A549 (cell line): Measurements from ENCODE around the gene BIN1. TPM values are rescaled to one million over a fixed set of nuclear protein-coding genes. Genes with fewer than 3 reads are reported as not detected.

Experiments
- ATAC-seq, 2 experiments: fragments of 200-7000 bp in 1 of 2; fragments of >200 bp in 1 of 2; cut with Nextera tagmentation in 1 of 2; cut with Tn5 transposase in 1 of 2; 3 replicates each; pipeline versions ENCODE4 v1.8.0 to v1.9.1; 2018 to 2020; ENCODE audit warnings: mild to moderate bottlenecking in 1 of 2, moderate library complexity in 1 of 2
- CTCF ChIA-PET: fragments of 300-600 bp; sonication (Branson Sonifier 250); formaldehyde crosslinking; extraction: SDS; loops from one replicate; lab custom pipeline; 2021; ENCODE audit warnings: antibody characterized with exemption, inconsistent platforms; lab: Yijun Ruan, JAX
- POLR2A ChIA-PET: fragments of 350-600 bp; formaldehyde crosslinking; extraction: SDS; loops from one replicate; lab custom pipeline; 2021; ENCODE audit warnings: antibody characterized with exemption, inconsistent platforms; lab: Yijun Ruan, JAX
- DNase-seq, 2 experiments: peaks; one replicate each; pipeline versions ENCODE4 v3.0.0 to v3.0.0-alpha.2; 2011 to 2016; ENCODE audit warnings: low read depth in 1 of 2, low spot score in 1 of 2
- FAIRE-seq: peaks from 2 replicates; lab custom pipeline; 2011; peaks lifted over from hg19 to GRCh38; lab: Jason Lieb, UNC
- H3K27ac ChIP-seq, 2 experiments: fragments of >200 bp; sonication (Bioruptor Twin); formaldehyde crosslinking; 3 replicates each; pipeline ENCODE4 v1.5.1; 2016 to 2017
- H3K4me1 ChIP-seq: fragments of >200 bp; sonication (Bioruptor Twin); formaldehyde crosslinking; 3 replicates; pipeline ENCODE4 v1.6.1; 2016
- H3K4me2 ChIP-seq: fragments of >200 bp; sonication (Bioruptor Twin); formaldehyde crosslinking; 3 replicates; pipeline ENCODE4 v1.6.1; 2016
- H3K4me3 ChIP-seq: fragments of >200 bp; sonication (Bioruptor Twin); formaldehyde crosslinking; 3 replicates; pipeline ENCODE4 v1.5.1; 2016
- H3K9me3 ChIP-seq: fragments of >200 bp; sonication (Bioruptor Twin); formaldehyde crosslinking; 3 replicates; pipeline ENCODE4 v1.6.1; 2016
- BHLHE40 ChIP-seq: IDR thresholded peaks from 2 replicates; pipeline ENCODE4 v1.6.1; 2012; ENCODE audit warnings: low read depth, low read length, inconsistent platforms
- CBX8 ChIP-seq: fragments of 200-600 bp; sonication (generic); IDR thresholded peaks from 2 replicates; pipeline ENCODE4 v1.6.1; 2016
- CHD2 ChIP-seq: fragments of 150-350 bp; IDR thresholded peaks from 2 replicates; pipeline ENCODE4 v1.6.1; 2014; ENCODE audit warnings: low read length; ENCODE audit not compliant: partially characterized antibody
- EHF ChIP-seq: fragments of 250-450 bp; sonication (Bioruptor Pico); IDR thresholded peaks from 2 replicates; pipeline ENCODE4 v1.5.0; 2020; ENCODE audit warnings: mild to moderate bottlenecking
- EHMT2 ChIP-seq: fragments of 200-600 bp; sonication (generic); IDR thresholded peaks from 2 replicates; pipeline ENCODE4 v1.6.1; 2016; ENCODE audit warnings: antibody characterized with exemption, low read depth, mild to moderate bottlenecking, moderate library complexity
- EP300 ChIP-seq, 2 experiments: fragments of >200 bp; sonication (Bioruptor Twin); formaldehyde crosslinking; IDR thresholded peaks; 2 replicates in 1 of 2; 3 replicates in 1 of 2; pipeline ENCODE4 v1.6.1; 2016 to 2017
- FOXS1 ChIP-seq: fragments of 250-450 bp; sonication (Bioruptor Pico); IDR thresholded peaks from 2 replicates; pipeline ENCODE4 v1.5.0; 2020; ENCODE audit warnings: mild to moderate bottlenecking, moderate library complexity
- GATA3 ChIP-seq: IDR thresholded peaks from 2 replicates; pipeline ENCODE4 v1.6.1; 2012; ENCODE audit warnings: borderline replicate concordance
- HDAC2 ChIP-seq: fragments of 200-600 bp; sonication (generic); IDR thresholded peaks from 2 replicates; pipeline ENCODE4 v1.6.1; 2016
- HEYL ChIP-seq: fragments of 250-450 bp; sonication (Bioruptor Pico); IDR thresholded peaks from 2 replicates; pipeline ENCODE4 v1.8.0; 2021; ENCODE audit warnings: mild to moderate bottlenecking, moderate library complexity
- HOXA7 ChIP-seq: fragments of 250-450 bp; sonication (Bioruptor Pico); IDR thresholded peaks from 2 replicates; pipeline ENCODE4 v1.5.0; 2020; ENCODE audit warnings: mild to moderate bottlenecking, moderate library complexity
- HOXB13 ChIP-seq: fragments of 250-450 bp; sonication (Bioruptor Pico); IDR thresholded peaks from 2 replicates; pipeline ENCODE4 v1.5.0; 2020; ENCODE audit warnings: low read depth, mild to moderate bottlenecking, moderate library complexity
- HOXB5 ChIP-seq: fragments of 250-450 bp; sonication (Bioruptor Pico); IDR thresholded peaks from 2 replicates; pipeline ENCODE4 v1.5.0; 2020; ENCODE audit warnings: mild to moderate bottlenecking, moderate library complexity
- KDM1A ChIP-seq: fragments of 200-600 bp; sonication (generic); IDR thresholded peaks from 2 replicates; pipeline ENCODE4 v1.6.1; 2016; ENCODE audit warnings: low read depth, mild to moderate bottlenecking
- KDM5A ChIP-seq: fragments of 200-600 bp; sonication (generic); IDR thresholded peaks from 2 replicates; pipeline ENCODE4 v1.6.1; 2016; ENCODE audit warnings: antibody characterized with exemption, mild to moderate bottlenecking
- MAFK ChIP-seq: fragments of 450-650 bp; IDR thresholded peaks from 2 replicates; pipeline ENCODE4 v1.6.1; 2014; ENCODE audit not compliant: partially characterized antibody
- MYC ChIP-seq: IDR thresholded peaks from 2 replicates; pipeline ENCODE4 v1.6.1; 2012; ENCODE audit warnings: mild to moderate bottlenecking, inconsistent platforms, low read length, improper control_type of control experiment, borderline replicate concordance
- NPAS2 ChIP-seq: fragments of 250-450 bp; sonication (Bioruptor Pico); IDR thresholded peaks from 2 replicates; pipeline ENCODE4 v1.8.0; 2022; ENCODE audit warnings: mild to moderate bottlenecking, moderate library complexity, borderline replicate concordance
- POLR2A ChIP-seq: IDR thresholded peaks from 2 replicates; pipeline ENCODE4 v1.6.1; 2012; ENCODE audit warnings: mild to moderate bottlenecking, low read length
- POLR2AphosphoS2 ChIP-seq: conservative IDR thresholded peaks from 2 replicates; pipeline ENCODE4 v1.6.1; 2012; ENCODE audit warnings: low read length, improper control_type of control experiment, inconsistent platforms
- RNF2 ChIP-seq: fragments of 200-600 bp; sonication (generic); IDR thresholded peaks from 2 replicates; pipeline ENCODE4 v1.6.1; 2016; ENCODE audit warnings: low read depth, mild to moderate bottlenecking, antibody characterized with exemption, moderate library complexity, borderline replicate concordance
- SMC3 ChIP-seq: fragments of >200 bp; sonication (Bioruptor Twin); formaldehyde crosslinking; IDR thresholded peaks from 3 replicates; pipeline ENCODE4 v1.6.1; 2018; ENCODE audit warnings: inconsistent platforms
- TFCP2L1 ChIP-seq: fragments of 250-450 bp; sonication (Bioruptor Pico); IDR thresholded peaks from 2 replicates; pipeline ENCODE4 v1.5.0; 2021; ENCODE audit warnings: mild to moderate bottlenecking
- ZC3H11A ChIP-seq: fragments of 450-650 bp; IDR thresholded peaks from 2 replicates; pipeline ENCODE4 v1.6.1; 2014; ENCODE audit warnings: antibody characterized with exemption, mild to moderate bottlenecking
- ZNF302 ChIP-seq: fragments of 250-450 bp; sonication (Bioruptor Pico); IDR thresholded peaks from 2 replicates; pipeline ENCODE4 v1.9.0; 2021; ENCODE audit warnings: inconsistent platforms, mild to moderate bottlenecking, moderate library complexity
- WGBS: methylation state at CpG from one replicate; pipeline ENCODE4 v1.1.6; 2017; ENCODE audit errors: missing lambda C conversion rate; 5-methylcytosine and 5-hydroxymethylcytosine counted together
- polyA plus RNA-seq, 4 experiments: library from polyadenylated mRNA; depleted of rRNA in 3 of 4; stranded (reverse); fragments of >200 nt; fragmentation: RNase III in 1 of 4; extraction: RNeasy Plus Mini Kit Qiagen cat#74134 plus additional on column Dnase treatment in 1 of 4; gene quantifications; 2 replicates in 3 of 4; 3 replicates in 1 of 4; pipeline ENCODE4 v1.2.3, GENCODE V29; 2011 to 2017
- TF ChIP-seq, protein P1 (sequence below): fragments of >200 bp; sonication (Bioruptor Twin); formaldehyde crosslinking; IDR thresholded peaks from 2 replicates; pipeline ENCODE4 v1.6.1; 2016
- TF ChIP-seq, protein P2 (sequence below): IDR thresholded peaks from 2 replicates; pipeline ENCODE4 v1.6.1; 2012
- TF ChIP-seq, protein P3 (sequence below): IDR thresholded peaks from 2 replicates; pipeline ENCODE4 v1.6.1; 2012; ENCODE audit warnings: low read depth, borderline replicate concordance

The BIN1 gene
- polyA plus RNA-seq, 2 of the 4 experiments (the other 2 are of a cell fraction) = 15.5 to 34.1 TPM

DNA sequence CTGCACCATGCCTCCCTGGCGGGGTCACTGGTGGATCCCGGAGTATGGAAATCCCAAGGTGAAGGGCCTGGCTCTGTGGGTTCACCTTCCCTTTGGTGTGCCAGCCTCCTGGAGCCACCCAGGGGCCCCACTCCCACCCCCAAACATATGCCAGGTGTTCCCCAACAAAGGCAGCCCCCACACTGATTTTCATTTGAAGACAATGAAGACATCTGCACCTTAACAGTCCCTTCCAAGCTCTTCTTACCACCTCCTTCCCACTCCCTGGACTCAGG, 11.7 kb downstream of the BIN1 start:
- peak overlapping the region in 1 of 2 experiments; percentile 83; a peak in 3 of 6 replicates for H3K27ac ChIP-seq
- 90% methylated on average over 2 of the region's 2 CpGs for WGBS
- ChIA-PET POLR2A (no interaction called here), CTCF (interaction anchor here (1.8 kb wide), 1 partner anchor 45 kb away, joined by 4 read pairs; no protein-coding TSS in a partner anchor)
- FAIRE-seq = no peak
- no peaks in the 10 kb centered on the region for H3K9me3 ChIP-seq
- no peak overlapping the region for H3K4me3 ChIP-seq
- H3K4me1 ChIP-seq = peaks cover 53% of the 10 kb centered on the region
- DNase-seq = no peak
- TF ChIP-seq, protein P1, sequence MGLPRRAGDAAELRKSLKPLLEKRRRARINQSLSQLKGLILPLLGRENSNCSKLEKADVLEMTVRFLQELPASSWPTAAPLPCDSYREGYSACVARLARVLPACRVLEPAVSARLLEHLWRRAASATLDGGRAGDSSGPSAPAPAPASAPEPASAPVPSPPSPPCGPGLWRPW = no peak
- no peak for TF ChIP-seq EHMT2
- no peak for TF ChIP-seq EHF
- no peak for TF ChIP-seq MYC
- TF ChIP-seq, protein P2, sequence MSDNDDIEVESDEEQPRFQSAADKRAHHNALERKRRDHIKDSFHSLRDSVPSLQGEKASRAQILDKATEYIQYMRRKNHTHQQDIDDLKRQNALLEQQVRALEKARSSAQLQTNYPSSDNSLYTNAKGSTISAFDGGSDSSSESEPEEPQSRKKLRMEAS = no peak
- no peak for TF ChIP-seq HOXA7 (CRISPR knock-in tag)
- no peak for TF ChIP-seq HEYL (CRISPR knock-in tag)
- TF ChIP-seq POLR2A = no peak
- TF ChIP-seq EP300 (IDR thresholded peaks at IDR 0.05) = no peak
- TF ChIP-seq GATA3 = no peak
- TF ChIP-seq HOXB5 (CRISPR knock-in tag) = no peak
- TF ChIP-seq BHLHE40 = no peak
- no peak for TF ChIP-seq HDAC2
- no peak for TF ChIP-seq ZNF302
- no peak for TF ChIP-seq CHD2
- TF ChIP-seq MAFK = no peak
- no peak for TF ChIP-seq POLR2AphosphoS2
- TF ChIP-seq SMC3 = no peak
- no peak for ATAC-seq
- peak overlapping the region; percentile 54; the same call in 2 of the 3 replicates for H3K4me2 ChIP-seq

DNA sequence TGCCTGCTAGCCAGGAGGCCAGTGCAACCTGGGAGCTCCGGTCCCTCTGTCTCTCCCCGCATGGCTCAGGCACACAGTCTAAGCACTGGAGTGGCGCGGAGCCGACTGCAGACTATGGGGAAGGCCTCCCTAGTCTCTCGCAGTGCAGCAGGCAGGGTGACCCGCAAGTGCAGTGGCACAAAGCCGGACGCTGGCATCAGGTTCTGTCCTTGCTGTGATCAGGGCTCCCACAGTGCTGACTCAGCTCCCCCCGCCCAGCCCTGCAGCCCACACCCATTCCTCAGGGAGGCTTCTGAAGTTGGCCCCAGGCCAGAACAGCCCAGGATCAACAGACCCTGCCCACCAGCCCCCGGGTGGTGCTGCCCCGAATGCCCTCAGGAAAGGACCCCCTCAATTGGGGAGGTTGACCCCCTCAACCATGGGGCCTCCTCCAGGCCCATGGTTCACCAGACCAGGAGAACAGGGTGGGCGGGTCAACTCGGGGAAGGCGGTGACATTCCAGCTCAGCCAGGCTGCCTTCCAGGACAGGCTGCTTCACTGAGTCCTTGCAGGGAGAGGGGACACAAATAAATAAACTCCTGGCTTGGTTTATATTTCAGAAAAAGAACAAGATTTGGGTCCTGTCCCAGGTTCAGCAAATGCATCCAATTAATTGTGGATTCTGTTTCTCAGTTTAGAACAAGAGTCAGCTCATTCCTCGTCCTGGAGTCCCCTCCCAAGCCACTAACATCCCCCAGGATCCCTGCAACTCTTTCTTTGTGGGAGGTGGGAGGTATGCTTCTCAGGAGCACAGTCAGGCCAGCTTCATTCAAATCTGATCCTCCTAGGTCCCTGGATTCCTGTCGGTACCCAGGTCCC, 12.2 kb downstream of the BIN1 start:
- CTCF ChIA-PET = interaction anchor here (1.8 kb wide), 1 partner anchor 45 kb away, joined by 4 read pairs; no protein-coding TSS in a partner anchor
- Histone ChIP-seq H3K4me3 (no peak overlapping the region), H3K4me2 (peak overlapping the region; percentile 54; the same call in 2 of the 3 replicates), H3K4me1 (peaks cover 47% of the 10 kb centered on the region), H3K9me3 (no peaks in the 10 kb centered on the region), H3K27ac (peak overlapping the region; percentile 47 to 83; a peak in 4 of 6 replicates)
- DNase-seq (peak in 1 of 2 experiments; percentile 43), FAIRE-seq (no peak), ATAC-seq (peak; percentile 35 to 58; a peak in 4 of 6 replicates)
- no peak for TF ChIP-seq FOXS1
- no peak for TF ChIP-seq HOXB5 (CRISPR knock-in tag)
- TF ChIP-seq MAFK = peak; percentile 88
- no peak for TF ChIP-seq EHF
- no peak for TF ChIP-seq HOXB13 (CRISPR knock-in tag)
- no peak for TF ChIP-seq NPAS2
- no peak for TF ChIP-seq RNF2
- 65% methylated on average over 11 of the region's 17 CpGs for WGBS
- POLR2A ChIA-PET = no interaction called here

DNA sequence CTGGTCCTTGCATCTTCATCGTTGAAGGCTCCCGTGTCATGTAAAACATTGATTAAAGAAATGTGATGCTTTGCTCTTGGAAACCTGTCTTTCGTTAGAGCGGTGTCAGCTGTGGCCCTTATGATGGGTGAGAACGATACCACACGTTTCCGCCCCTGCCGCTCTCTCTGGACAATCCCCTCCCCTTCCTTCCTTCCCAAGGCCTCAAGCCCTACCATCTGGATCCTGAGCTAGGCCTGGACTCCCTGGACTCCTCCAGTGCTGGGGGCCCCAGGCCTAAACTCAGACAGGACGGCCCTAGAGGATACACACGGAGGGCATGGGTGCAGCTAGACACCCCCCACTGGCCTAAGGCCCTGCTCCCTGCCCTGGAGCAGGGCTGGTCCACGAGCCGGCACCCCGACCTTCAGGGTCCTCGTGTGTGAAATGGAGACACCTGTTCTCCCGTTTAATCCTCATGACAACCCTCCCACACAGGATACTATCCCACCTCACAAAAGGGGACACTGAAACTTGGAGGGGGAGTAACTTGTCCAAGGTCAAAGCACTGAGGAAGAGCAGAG, 13.2 kb downstream of the BIN1 start:
- FAIRE-seq = no peak

More for the DNA sequence above, 13.2 kb downstream of the BIN1 start:
- Histone ChIP-seq H3K27ac (peak overlapping the region in 1 of 2 experiments; percentile 83; a peak in 4 of 6 replicates), H3K4me2 (peak overlapping the region; percentile 53; the same call in 2 of the 3 replicates), H3K4me1 (peaks cover 40% of the 10 kb centered on the region), H3K9me3 (no peaks in the 10 kb centered on the region), H3K4me3 (no peak overlapping the region)
- no peak for TF ChIP-seq TFCP2L1 (CRISPR knock-in tag)
- no peak for TF ChIP-seq KDM5A
- TF ChIP-seq, protein P3, sequence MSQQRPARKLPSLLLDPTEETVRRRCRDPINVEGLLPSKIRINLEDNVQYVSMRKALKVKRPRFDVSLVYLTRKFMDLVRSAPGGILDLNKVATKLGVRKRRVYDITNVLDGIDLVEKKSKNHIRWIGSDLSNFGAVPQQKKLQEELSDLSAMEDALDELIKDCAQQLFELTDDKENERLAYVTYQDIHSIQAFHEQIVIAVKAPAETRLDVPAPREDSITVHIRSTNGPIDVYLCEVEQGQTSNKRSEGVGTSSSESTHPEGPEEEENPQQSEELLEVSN = no peak
- TF ChIP-seq NPAS2 = no peak
- no peak for TF ChIP-seq KDM1A
- TF ChIP-seq ZC3H11A = no peak
- TF ChIP-seq CBX8 = no peak
- DNase-seq (no peak), ATAC-seq (no peak)
- POLR2A ChIA-PET = no interaction called here
- CTCF ChIA-PET = interaction anchor here (1.8 kb wide), 1 partner anchor 44 kb away, joined by 4 read pairs; no protein-coding TSS in a partner anchor
- WGBS = 90% methylated on average over 10 of the region's 15 CpGs
